ENCODE data around the gene SLC13A5.

DNA sequence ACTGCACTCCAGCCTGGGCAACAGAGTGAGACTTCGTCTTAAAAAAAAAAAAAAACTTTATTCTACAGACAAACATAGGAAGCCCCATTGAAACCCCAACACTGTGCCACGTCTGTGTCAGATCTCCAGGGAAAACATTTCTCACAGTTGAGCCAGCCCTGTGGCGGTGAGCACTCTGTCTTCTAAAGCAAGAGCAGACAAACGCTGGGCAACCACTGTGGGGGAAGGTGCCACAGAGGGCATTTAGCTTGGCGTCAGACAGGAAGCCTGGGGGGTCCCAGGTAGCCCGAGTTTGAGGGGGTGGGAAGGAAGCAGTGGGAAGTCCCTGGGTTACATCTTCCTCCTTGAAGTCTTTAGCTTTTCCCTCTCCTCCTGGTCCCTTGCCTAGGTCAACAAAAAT, 45.7 kb downstream of the SLC13A5 start:
- TF ChIP-seq, protein P1, sequence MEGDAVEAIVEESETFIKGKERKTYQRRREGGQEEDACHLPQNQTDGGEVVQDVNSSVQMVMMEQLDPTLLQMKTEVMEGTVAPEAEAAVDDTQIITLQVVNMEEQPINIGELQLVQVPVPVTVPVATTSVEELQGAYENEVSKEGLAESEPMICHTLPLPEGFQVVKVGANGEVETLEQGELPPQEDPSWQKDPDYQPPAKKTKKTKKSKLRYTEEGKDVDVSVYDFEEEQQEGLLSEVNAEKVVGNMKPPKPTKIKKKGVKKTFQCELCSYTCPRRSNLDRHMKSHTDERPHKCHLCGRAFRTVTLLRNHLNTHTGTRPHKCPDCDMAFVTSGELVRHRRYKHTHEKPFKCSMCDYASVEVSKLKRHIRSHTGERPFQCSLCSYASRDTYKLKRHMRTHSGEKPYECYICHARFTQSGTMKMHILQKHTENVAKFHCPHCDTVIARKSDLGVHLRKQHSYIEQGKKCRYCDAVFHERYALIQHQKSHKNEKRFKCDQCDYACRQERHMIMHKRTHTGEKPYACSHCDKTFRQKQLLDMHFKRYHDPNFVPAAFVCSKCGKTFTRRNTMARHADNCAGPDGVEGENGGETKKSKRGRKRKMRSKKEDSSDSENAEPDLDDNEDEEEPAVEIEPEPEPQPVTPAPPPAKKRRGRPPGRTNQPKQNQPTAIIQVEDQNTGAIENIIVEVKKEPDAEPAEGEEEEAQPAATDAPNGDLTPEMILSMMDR (IDR thresholded peaks at IDR 0.05) = no peak
- TF ChIP-seq EZH2 (IDR thresholded peaks at IDR 0.05) (no peak), EZH2phosphoT487 (IDR thresholded peaks at IDR 0.05) (no peak)
